ENCODE data around the gene CDC16. TPM values are rescaled to one million over a fixed set of nuclear protein-coding genes. Genes with fewer than 3 reads are reported as not detected.
"Not testable (repeated sequence)": the region's sequence is repeated elsewhere in the genome, so short reads cannot be mapped to it uniquely, and the experiment has no call there.

CDC16 gene
- 73.4 TPM for polyA plus RNA-seq (2013, experiment 1 of 4)
- polyA plus RNA-seq (2013, experiment 2 of 4): 82.0 TPM
- polyA plus RNA-seq (2013, experiment 3 of 4): 70.7 TPM
- polyA plus RNA-seq (2013, experiment 4 of 4): 72.6 TPM

- Histone ChIP-seq H3K9me3 (ENCODE audit: control insufficient read depth, low read length) (no peaks in the 10 kb centered on the region), H3K4me3 (ENCODE audit: insufficient read depth, low read depth, low read length) (peak within 1 kb of the TSS; percentile 92), H3K36me3 (ENCODE audit: control insufficient read depth, insufficient read depth, low read length) (peaks cover 10% of the 10 kb centered on the region), H3K27me3 (ENCODE audit: control insufficient read depth, insufficient read depth, low read length, poor library complexity, severe bottlenecking) (no peaks in the 10 kb centered on the region), H3K27ac (ENCODE audit: insufficient read depth, low read depth, low read length, poor library complexity, severe bottlenecking) (peak within 1 kb of the TSS; percentile 59), H3K4me1 (ENCODE audit: control insufficient read depth, insufficient read depth, low read length) (no peaks in the 10 kb centered on the region)
- 2% methylated on average over 76 of the region's 76 CpGs for WGBS, 2 experiments
These were observed at the start of gene CDC16 for GRCh38 chr13:114234645-114235421. Gene CDC16 (plus strand): TSS chr13:114234897. CDS start chr13:114235085, 188 bp downstream.

GRCh38 chr13:114185182-114185971 lies 49.3 kb upstream of the CDC16 start:
- H3K36me3 ChIP-seq (ENCODE audit: control insufficient read depth, insufficient read depth, low read length): no peaks in the 10 kb centered on the region
- no peaks in the 10 kb centered on the region for H3K9me3 ChIP-seq (ENCODE audit: control insufficient read depth, low read length)
- H3K27me3 ChIP-seq (ENCODE audit: control insufficient read depth, insufficient read depth, low read length, poor library complexity, severe bottlenecking): no peaks in the 10 kb centered on the region
- no peak overlapping the region for H3K27ac ChIP-seq (ENCODE audit: insufficient read depth, low read depth, low read length, poor library complexity, severe bottlenecking)
- 92 to 94% methylated on average over 15 of the region's 15 CpGs for WGBS, 2 experiments
- H3K4me1 ChIP-seq (ENCODE audit: control insufficient read depth, insufficient read depth, low read length): no peaks in the 10 kb centered on the region
- H3K4me3 ChIP-seq (ENCODE audit: insufficient read depth, low read depth, low read length): no peak overlapping the region

- Histone ChIP-seq H3K9me3 (ENCODE audit: control insufficient read depth, low read length) (no peaks in the 10 kb centered on the region), H3K4me1 (ENCODE audit: control insufficient read depth, insufficient read depth, low read length) (no peaks in the 10 kb centered on the region), H3K27me3 (ENCODE audit: control insufficient read depth, insufficient read depth, low read length, poor library complexity, severe bottlenecking) (peaks cover under 1% of the 10 kb centered on the region), H3K27ac (ENCODE audit: insufficient read depth, low read depth, low read length, poor library complexity, severe bottlenecking) (no peak overlapping the region), H3K36me3 (ENCODE audit: control insufficient read depth, insufficient read depth, low read length) (no peaks in the 10 kb centered on the region), H3K4me3 (ENCODE audit: insufficient read depth, low read depth, low read length) (no peak overlapping the region)
- WGBS, 2 experiments: 94% methylated on average over 5 of the region's 5 CpGs
These were observed 39.8 kb upstream of the CDC16 start for GRCh38 chr13:114194853-114195252.

- H3K27me3 ChIP-seq (ENCODE audit: control insufficient read depth, insufficient read depth, low read length, poor library complexity, severe bottlenecking): peaks cover 5% of the 10 kb centered on the region
- H3K4me3 ChIP-seq (ENCODE audit: insufficient read depth, low read depth, low read length): no peak overlapping the region
- H3K9me3 ChIP-seq (ENCODE audit: control insufficient read depth, low read length): no peaks in the 10 kb centered on the region
- no peaks in the 10 kb centered on the region for H3K4me1 ChIP-seq (ENCODE audit: control insufficient read depth, insufficient read depth, low read length)
- H3K36me3 ChIP-seq (ENCODE audit: control insufficient read depth, insufficient read depth, low read length): no peaks in the 10 kb centered on the region
- 91 to 94% methylated on average over 5 of the region's 5 CpGs for WGBS, 2 experiments
- H3K27ac ChIP-seq (ENCODE audit: insufficient read depth, low read depth, low read length, poor library complexity, severe bottlenecking): no peak overlapping the region
These were observed 38.1 kb upstream of the CDC16 start for GRCh38 chr13:114196629-114197028.

GRCh38 chr13:114198556-114198955 lies 36.1 kb upstream of the CDC16 start:
- WGBS, 2 experiments: 97% methylated on average over 47 of the region's 47 CpGs
- Histone ChIP-seq H3K36me3 (ENCODE audit: control insufficient read depth, insufficient read depth, low read length) (no peaks in the 10 kb centered on the region), H3K4me1 (ENCODE audit: control insufficient read depth, insufficient read depth, low read length) (no peaks in the 10 kb centered on the region), H3K27ac (ENCODE audit: insufficient read depth, low read depth, low read length, poor library complexity, severe bottlenecking) (no peak overlapping the region), H3K4me3 (ENCODE audit: insufficient read depth, low read depth, low read length) (no peak overlapping the region), H3K9me3 (ENCODE audit: control insufficient read depth, low read length) (no peaks in the 10 kb centered on the region), H3K27me3 (ENCODE audit: control insufficient read depth, insufficient read depth, low read length, poor library complexity, severe bottlenecking) (peaks cover 5% of the 10 kb centered on the region)

- WGBS, 2 experiments: 89 to 91% methylated on average over 59 to 60 of the region's 75 CpGs
- H3K4me1 ChIP-seq (ENCODE audit: control insufficient read depth, insufficient read depth, low read length); H3K4me3 ChIP-seq (ENCODE audit: insufficient read depth, low read depth, low read length); H3K27me3 ChIP-seq (ENCODE audit: control insufficient read depth, insufficient read depth, low read length, poor library complexity, severe bottlenecking); H3K36me3 ChIP-seq (ENCODE audit: control insufficient read depth, insufficient read depth, low read length); H3K27ac ChIP-seq (ENCODE audit: insufficient read depth, low read depth, low read length, poor library complexity, severe bottlenecking); H3K9me3 ChIP-seq (ENCODE audit: control insufficient read depth, low read length): not testable (repeated sequence)
These were observed 35.2 kb upstream of the CDC16 start for GRCh38 chr13:114199526-114199925.

DNA sequence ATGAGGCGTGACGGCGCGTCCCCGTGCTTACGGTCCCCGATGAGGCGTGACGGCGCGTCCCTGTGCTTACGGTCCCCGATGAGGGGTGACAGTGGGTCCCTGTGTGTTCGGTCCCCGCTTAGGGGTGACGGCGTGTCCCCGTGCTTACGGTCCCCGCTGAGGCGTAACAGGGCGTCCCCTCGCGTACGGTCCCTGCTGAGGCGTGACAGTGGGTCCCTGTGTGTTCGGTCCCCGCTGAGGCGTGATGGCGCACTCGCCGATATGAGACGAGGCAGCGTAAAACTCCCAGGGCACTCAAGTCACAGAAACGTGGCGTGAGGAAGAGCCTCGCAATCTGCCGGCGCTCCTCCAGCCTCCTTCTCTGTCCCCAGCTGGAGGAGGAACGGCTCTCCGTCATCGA lies 34.7 kb upstream of the CDC16 start:
- 79% methylated on average over 40 to 41 of the region's 42 CpGs for WGBS, 2 experiments
- Histone ChIP-seq H3K9me3 (ENCODE audit: control insufficient read depth, low read length) (no peaks in the 10 kb centered on the region), H3K36me3 (ENCODE audit: control insufficient read depth, insufficient read depth, low read length) (no peaks in the 10 kb centered on the region), H3K4me3 (ENCODE audit: insufficient read depth, low read depth, low read length) (no peak overlapping the region), H3K4me1 (ENCODE audit: control insufficient read depth, insufficient read depth, low read length) (no peaks in the 10 kb centered on the region), H3K27ac (ENCODE audit: insufficient read depth, low read depth, low read length, poor library complexity, severe bottlenecking) (no peak overlapping the region), H3K27me3 (ENCODE audit: control insufficient read depth, insufficient read depth, low read length, poor library complexity, severe bottlenecking) (peaks cover 5% of the 10 kb centered on the region)

GRCh38 chr13:114200399-114200911 lies 34.2 kb upstream of the CDC16 start:
- WGBS, 2 experiments: 74 to 76% methylated on average over 18 of the region's 18 CpGs
- no peak overlapping the region for H3K4me3 ChIP-seq (ENCODE audit: insufficient read depth, low read depth, low read length)

GRCh38 chr13:114202581-114202980 lies 32.1 kb upstream of the CDC16 start:
- H3K9me3 ChIP-seq (ENCODE audit: control insufficient read depth, low read length): no peaks in the 10 kb centered on the region
- no peaks in the 10 kb centered on the region for H3K36me3 ChIP-seq (ENCODE audit: control insufficient read depth, insufficient read depth, low read length)
- no peak overlapping the region for H3K27ac ChIP-seq (ENCODE audit: insufficient read depth, low read depth, low read length, poor library complexity, severe bottlenecking)
- 86 to 92% methylated on average over 6 of the region's 6 CpGs for WGBS, 2 experiments
- peaks cover 5% of the 10 kb centered on the region for H3K27me3 ChIP-seq (ENCODE audit: control insufficient read depth, insufficient read depth, low read length, poor library complexity, severe bottlenecking)
- H3K4me1 ChIP-seq (ENCODE audit: control insufficient read depth, insufficient read depth, low read length): no peaks in the 10 kb centered on the region
- H3K4me3 ChIP-seq (ENCODE audit: insufficient read depth, low read depth, low read length): no peak overlapping the region

More at GRCh38 chr13:114200399-114200911, 34.2 kb upstream of the CDC16 start:
- Histone ChIP-seq H3K27me3 (ENCODE audit: control insufficient read depth, insufficient read depth, low read length, poor library complexity, severe bottlenecking) (peaks cover 5% of the 10 kb centered on the region), H3K27ac (ENCODE audit: insufficient read depth, low read depth, low read length, poor library complexity, severe bottlenecking) (no peak overlapping the region), H3K9me3 (ENCODE audit: control insufficient read depth, low read length) (no peaks in the 10 kb centered on the region), H3K4me1 (ENCODE audit: control insufficient read depth, insufficient read depth, low read length) (no peaks in the 10 kb centered on the region), H3K36me3 (ENCODE audit: control insufficient read depth, insufficient read depth, low read length) (no peaks in the 10 kb centered on the region)

DNA sequence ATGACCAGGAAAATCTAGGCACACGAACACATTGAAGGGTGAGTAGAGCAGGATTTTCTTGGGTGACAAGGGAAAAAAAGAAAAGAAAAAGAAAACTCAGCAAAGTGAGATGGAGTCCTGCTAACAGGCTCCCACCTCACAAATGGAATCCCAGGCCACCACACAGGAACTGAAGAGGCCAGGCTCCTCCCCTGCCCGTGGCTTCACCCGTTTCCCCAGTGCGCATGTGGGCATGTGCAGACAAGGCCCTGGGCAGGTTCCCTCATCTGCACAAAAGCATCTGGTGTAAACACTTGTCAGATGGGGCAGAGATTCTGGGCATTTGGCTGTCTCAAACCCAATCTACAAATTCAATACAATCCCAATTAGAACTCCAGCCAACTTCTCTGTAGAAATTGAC lies 31.2 kb upstream of the CDC16 start:
- Histone ChIP-seq H3K4me1 (ENCODE audit: control insufficient read depth, insufficient read depth, low read length) (no peaks in the 10 kb centered on the region), H3K27me3 (ENCODE audit: control insufficient read depth, insufficient read depth, low read length, poor library complexity, severe bottlenecking) (peaks cover 5% of the 10 kb centered on the region), H3K4me3 (ENCODE audit: insufficient read depth, low read depth, low read length) (no peak overlapping the region), H3K36me3 (ENCODE audit: control insufficient read depth, insufficient read depth, low read length) (no peaks in the 10 kb centered on the region), H3K9me3 (ENCODE audit: control insufficient read depth, low read length) (no peaks in the 10 kb centered on the region), H3K27ac (ENCODE audit: insufficient read depth, low read depth, low read length, poor library complexity, severe bottlenecking) (no peak overlapping the region)
- 89 to 90% methylated on average over 4 of the region's 4 CpGs for WGBS, 2 experiments

Data from ectodermal cell (in vitro differentiated cells).